Esophagus squamous epithelium (tissue), 4 donors: ENCODE results near the gene CCL17.

Experiments
- POLR2A ChIP-seq, 4 donors: fragments of 450-650 bp; IDR thresholded peaks; one replicate each; pipeline ENCODE4 v1.6.1; 2017; ENCODE audit warnings: antibody characterized with exemption in 4 of 4, mild to moderate bottlenecking in 4 of 4, moderate library complexity in 3 of 4
- TF ChIP-seq, protein P1 (sequence below), 6 experiments: fragments of 450-650 bp in 4 of 6; fragments of 200-600 bp in 2 of 6; sonication (generic) in 2 of 6; IDR thresholded peaks; one replicate each; pipeline ENCODE4 v1.5.1; 2016 to 2019; ENCODE audit warnings: antibody characterized with exemption in 6 of 6, mild to moderate bottlenecking in 4 of 6, moderate library complexity in 4 of 6

DNA sequence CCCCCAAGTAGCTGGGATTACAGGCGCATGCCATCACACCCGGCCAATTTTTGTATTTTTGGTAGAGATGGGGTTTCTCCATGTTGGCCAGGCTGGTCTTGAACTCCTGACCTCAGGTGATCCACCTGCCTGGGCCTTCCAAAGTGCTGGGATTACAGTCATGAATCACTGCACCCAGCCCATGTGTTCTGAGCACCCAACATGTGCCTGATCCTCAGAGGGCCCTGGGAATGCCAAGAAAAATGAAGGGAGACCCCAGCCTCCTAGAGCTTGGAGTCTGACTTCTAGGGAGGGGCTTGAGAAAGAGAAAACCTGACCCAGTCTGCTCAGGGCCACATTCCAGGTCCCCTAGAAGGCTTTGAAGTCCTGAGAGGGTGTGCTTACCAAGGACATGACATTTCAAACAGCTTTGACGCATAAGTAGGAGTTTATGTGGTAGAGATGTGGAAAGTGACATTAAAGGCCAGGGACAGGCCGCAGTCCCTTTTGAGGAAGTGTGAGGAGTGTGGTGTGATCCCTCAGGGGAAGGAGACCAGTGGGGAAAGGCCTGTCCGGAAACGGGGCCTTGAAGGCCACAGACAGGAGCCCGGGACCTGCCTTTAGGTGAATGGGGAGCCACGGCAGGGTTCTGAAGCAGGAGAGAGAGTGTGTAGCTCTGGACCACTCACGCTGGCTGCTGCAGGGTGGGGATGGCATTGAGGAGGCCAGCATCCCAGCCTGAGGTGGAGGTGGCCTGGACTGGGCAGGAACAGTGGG lies 47.1 kb upstream of the CCL17 start:
- TF ChIP-seq, protein P1, sequence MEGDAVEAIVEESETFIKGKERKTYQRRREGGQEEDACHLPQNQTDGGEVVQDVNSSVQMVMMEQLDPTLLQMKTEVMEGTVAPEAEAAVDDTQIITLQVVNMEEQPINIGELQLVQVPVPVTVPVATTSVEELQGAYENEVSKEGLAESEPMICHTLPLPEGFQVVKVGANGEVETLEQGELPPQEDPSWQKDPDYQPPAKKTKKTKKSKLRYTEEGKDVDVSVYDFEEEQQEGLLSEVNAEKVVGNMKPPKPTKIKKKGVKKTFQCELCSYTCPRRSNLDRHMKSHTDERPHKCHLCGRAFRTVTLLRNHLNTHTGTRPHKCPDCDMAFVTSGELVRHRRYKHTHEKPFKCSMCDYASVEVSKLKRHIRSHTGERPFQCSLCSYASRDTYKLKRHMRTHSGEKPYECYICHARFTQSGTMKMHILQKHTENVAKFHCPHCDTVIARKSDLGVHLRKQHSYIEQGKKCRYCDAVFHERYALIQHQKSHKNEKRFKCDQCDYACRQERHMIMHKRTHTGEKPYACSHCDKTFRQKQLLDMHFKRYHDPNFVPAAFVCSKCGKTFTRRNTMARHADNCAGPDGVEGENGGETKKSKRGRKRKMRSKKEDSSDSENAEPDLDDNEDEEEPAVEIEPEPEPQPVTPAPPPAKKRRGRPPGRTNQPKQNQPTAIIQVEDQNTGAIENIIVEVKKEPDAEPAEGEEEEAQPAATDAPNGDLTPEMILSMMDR (IDR thresholded peaks at IDR 0.05), result no peak
- no peak for TF ChIP-seq POLR2A (IDR thresholded peaks at IDR 0.05)
